Inferior parietal cortex (tissue), 1 donor: ENCODE data around the gene TAS1R2.

ENCODE experiments used
- DNase-seq: peaks from one replicate; pipeline ENCODE4 v3.0.0-alpha.2; 2016; ENCODE audit errors: extremely low spot score

The TAS1R2 gene

DNA sequence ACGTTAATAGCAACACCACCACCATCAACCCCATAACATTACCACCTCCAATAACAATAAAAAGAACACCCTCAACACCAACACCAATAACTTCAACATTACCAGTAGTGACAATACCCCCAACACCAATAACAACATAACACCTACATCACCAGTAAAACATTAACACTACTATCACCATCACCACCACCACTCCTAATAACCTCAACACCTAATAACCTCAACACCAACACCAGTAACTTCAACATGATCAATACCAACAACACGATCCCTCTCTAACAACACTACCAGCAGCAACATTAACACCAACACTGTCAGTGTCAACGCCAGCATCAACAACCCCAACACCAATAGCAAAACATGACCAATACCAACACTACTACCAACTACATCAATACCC, 57.2 kb downstream of the TAS1R2 start:
- DNase-seq = no peak

DNA sequence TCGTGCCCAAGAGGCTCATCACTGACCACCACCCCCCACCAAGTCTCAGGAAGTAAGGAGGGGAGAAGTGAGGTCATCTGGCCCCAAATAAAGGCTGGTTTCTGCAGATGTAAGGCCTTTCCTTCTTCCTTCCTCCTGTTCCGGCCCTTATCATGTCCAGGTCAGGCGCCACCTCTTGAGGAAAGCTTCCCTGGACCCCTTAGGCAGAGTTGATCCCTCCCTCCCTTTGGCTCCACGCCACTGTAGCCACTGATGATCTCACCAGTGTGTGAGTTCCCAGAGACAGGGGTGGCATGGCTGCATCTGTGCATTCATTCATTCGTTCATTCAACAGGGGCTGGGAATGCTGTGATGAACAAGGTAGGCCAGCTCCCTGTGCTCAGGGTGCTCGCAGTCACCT, 59.2 kb downstream of the TAS1R2 start:
- DNase-seq = no peak

DNA sequence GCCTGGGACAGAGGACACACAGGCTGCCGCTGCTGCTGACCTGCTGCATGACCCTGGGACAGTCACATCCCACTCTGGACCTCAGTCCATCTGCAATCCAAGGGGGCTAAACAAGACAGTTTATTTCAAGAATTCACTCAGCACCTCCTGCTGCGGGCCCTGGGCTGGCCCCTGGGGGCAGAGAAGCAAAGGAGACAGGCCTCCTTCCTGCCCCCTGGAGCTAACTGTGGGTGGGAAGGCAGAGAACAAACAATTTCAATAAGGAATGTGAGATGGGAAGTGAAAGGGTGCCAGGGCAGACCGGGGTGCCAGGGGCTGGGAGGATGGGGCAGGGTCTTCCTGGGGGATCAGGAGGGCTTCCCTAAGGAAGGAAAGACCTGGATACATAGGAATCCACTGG, 60.0 kb downstream of the TAS1R2 start:
- no peak for DNase-seq

DNA sequence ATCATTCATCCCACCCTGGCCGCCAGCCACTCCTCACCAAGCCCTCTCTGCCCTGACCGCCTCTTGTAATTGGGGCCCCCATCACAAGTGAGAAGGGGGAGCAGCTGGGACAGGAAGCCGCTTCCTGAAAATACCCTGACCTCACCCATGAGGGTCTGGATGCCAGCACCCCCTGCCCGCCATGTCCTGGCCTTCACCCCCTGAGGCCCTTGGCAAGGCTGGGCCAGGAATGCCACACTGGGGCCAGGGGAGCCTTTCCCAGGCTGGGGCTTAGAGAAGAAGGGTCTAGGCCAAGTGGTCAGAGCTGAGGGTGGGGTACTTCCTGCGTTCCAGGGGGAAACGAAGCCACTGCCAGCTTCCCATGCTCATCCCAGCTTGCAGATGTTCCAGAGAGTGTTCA, 60.5 kb downstream of the TAS1R2 start:
- no peak for DNase-seq

DNA sequence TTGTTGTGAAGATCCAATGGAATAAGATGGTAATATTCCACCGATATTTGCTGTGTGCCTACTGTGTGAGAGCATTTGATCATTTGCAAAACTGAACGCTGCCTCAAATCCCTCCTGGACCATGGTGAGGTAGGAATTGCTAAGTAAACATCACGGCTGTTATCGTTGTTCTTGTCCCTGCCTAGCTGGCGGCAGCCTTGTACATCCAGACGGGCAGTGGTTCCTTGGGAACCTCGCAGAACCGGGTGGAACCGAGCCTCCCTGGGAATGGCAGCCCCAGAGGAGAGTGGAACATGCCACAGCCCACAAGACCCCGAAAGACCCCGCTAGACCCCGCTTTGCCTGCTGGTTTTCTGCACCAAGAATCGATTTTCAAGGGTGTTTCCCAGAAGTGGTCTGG, 60.9 kb downstream of the TAS1R2 start:
- DNase-seq = no peak

DNA sequence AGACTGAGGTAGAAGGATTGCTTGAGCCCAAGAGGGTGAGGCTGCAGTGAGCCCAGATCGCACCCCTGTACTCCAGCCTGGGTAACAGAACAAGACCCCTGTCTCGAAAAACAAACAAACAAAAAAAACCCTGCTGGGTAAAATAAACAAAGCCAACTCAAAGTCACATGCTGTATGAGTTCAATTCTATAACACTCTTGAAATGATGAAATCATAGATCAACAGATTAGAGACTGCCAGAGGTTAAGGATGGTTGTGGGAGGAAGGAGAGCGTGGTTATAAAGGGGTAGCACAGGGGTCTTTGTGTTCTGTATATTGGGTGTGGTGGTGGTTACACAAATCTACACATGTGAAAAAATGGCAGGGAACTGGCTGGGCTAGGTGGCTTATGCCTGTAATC, 62.5 kb downstream of the TAS1R2 start:
- no peak for DNase-seq

DNA sequence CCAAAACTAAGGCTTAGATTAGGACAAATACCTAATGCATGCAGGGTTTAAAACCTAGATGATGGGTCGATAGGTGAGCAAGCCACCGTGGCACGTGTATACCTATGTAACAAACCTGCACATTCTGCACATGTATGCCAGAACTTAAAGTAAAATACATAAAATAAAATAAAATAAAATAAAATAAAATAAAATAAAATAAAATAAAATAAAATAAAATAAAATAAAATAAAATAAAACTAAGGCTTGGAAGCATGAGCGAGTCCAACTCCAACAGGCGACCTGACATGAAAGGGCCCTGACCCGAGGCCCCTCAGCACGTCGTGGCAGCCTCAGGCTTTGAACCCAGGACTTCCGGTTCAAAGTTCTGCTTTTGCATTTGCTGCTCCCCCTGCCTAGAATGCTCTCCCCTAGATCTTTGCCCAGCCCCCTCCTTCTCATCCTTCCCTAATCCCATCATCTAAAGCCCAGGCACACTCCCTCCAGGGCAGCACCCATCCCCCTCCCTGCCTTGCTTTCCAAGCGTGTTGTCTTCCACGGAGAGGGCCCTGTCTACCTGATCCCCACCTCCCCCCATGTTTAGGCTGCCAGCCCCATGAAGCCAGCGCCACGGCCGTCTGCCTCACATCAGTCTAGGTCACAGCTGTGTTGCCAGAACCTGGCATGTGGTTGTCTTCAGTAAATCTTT, 64.3 kb downstream of the TAS1R2 start:
- DNase-seq = no peak

DNA sequence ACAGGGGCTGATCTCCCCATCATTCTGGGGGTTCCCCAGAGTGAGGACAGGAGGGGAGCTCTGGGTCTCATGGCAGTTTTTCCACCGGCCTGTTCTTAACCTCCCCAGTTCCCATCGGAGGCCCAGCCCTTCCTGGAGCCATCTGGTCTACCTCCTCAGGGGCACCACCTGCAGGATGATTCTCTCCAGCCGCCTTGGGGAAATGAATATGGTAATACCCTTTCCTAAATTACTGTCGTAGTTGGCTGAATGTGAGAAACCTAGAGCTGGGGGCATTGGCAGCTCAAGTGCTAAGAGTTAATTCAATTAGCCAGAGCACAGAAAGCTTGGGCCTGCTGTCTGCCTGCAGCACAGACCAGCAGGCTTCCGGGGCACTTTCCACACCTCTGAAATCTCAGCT, 64.9 kb downstream of the TAS1R2 start:
- no peak for DNase-seq

DNA sequence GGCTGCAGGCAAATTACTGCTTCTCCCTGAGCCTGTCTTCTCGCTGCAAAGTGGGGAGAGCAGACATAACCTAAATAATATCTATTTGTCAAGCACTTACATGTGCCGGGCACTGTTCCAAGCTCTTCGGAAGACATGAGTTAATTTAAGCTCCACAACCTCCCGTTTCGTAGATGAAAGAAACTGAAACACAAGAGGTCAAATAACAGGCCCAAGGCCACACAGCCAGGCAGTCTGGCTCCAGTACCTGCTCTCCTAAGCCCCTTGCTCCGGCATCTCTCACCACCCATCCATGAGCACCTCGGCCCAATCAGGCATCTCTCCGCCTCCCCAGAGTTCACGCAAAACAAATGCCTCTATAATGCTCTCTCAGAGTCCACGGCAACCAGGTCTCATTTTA, 65.4 kb downstream of the TAS1R2 start:
- no peak for DNase-seq

DNA sequence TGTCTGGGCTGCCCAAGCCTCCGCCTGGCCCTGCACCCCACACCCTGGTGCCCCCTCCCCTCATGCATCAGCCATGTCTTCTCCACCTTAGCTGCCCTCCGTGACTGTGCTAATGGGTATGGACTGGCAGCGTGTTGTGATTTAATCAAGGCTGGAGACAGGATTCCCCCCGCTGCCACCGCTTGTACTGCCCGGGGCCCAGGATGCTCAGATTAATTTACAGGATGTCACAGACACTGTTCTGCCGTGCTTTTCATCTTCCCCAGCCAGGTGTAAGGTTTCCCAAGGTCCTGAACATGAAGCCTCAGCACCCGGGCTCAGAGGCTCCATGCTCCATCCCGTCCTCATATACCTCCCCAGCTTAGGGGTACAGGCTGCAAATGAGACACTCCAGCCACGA, 66.3 kb downstream of the TAS1R2 start:
- no peak for DNase-seq

DNA sequence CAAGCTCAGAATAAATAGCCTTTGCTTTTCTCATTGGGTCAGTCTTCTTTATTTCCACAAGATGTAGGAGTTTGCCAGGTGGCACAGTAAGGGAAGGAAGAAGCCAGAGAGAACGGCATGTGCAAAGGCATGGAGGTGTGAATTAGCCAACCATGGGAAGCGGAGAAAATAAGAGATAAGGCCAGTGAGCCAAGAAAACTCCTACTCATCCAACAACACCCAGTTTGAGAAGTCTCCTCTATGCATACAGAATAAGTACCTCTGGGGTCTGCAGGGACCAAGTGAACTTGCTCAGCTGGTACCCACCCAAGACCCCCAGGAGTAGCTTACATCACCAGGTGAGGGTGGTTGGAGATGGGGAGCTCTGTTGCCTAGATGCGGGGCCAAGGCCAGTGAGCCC, 66.7 kb downstream of the TAS1R2 start:
- DNase-seq = no peak
